ENCODE measurements around the gene ZNF382. TPM values are rescaled to one million over a fixed set of nuclear protein-coding genes. Genes with fewer than 3 reads are reported as not detected.

Gene ZNF382
- total and polyA plus RNA-seq, 2 of the 4 experiments (the other 2 are of a cell fraction), result 0.80 to 4.5 TPM

DNA sequence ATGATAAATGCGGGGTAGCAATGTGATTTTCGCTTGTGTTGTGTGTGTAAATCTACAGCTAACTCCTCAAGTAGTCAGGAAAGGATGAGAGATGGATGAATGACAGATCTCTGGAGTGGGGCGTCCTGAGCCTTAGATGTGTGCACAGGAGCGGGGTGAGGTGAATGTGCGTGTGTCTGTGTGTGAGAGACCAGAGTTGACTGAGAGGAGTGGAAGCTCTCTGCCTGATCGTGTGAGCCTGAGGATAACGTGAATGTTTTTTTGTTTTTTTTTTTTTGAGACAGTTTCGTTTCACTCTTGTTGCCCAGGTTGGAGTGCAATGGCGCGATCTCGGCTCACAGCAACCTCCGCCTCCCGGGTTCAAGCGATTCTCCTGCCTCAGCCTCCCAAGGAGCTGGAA is 60.7 kb downstream of the ZNF382 start:
- POLR2A ChIA-PET (ENCODE audit: unreplicated experiment), result no interaction called here
- intact Hi-C loops (cut with micrococcal nuclease), result loop anchor here (2.0 to 5.0 kb wide), 2 partner anchors 91 to 474 kb away; no protein-coding TSS in a partner anchor
- no TSS peak for BruUV-seq (replicated peaks)
- TF ChIP-seq RAD21 (IDR thresholded peaks at IDR 0.05; ENCODE audit: low read length) (no peak), CEBPB (IDR thresholded peaks at IDR 0.05; ENCODE audit: low read depth, low read length) (no peak), NFE2L2 (IDR thresholded peaks at IDR 0.05; ENCODE audit: low read depth, low read length) (no peak), BHLHE40 (IDR thresholded peaks at IDR 0.05; ENCODE audit: low read depth, low read length) (no peak)
- TF ChIP-seq, protein P1, sequence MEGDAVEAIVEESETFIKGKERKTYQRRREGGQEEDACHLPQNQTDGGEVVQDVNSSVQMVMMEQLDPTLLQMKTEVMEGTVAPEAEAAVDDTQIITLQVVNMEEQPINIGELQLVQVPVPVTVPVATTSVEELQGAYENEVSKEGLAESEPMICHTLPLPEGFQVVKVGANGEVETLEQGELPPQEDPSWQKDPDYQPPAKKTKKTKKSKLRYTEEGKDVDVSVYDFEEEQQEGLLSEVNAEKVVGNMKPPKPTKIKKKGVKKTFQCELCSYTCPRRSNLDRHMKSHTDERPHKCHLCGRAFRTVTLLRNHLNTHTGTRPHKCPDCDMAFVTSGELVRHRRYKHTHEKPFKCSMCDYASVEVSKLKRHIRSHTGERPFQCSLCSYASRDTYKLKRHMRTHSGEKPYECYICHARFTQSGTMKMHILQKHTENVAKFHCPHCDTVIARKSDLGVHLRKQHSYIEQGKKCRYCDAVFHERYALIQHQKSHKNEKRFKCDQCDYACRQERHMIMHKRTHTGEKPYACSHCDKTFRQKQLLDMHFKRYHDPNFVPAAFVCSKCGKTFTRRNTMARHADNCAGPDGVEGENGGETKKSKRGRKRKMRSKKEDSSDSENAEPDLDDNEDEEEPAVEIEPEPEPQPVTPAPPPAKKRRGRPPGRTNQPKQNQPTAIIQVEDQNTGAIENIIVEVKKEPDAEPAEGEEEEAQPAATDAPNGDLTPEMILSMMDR (conservative IDR thresholded peaks at IDR 0.05; ENCODE audit: low read depth, low read length), result no peak
- peak overlapping the region; percentile 67 for H3K4me3 ChIP-seq (ENCODE audit: insufficient read depth, low read depth, low read length)
- H3K23ac ChIP-seq (ENCODE audit: low read depth, low read length), result no peak overlapping the region
- H2BK20ac ChIP-seq (ENCODE audit: low read depth, low read length), result no peak overlapping the region
- no peaks in the 10 kb centered on the region for H3K9me1 ChIP-seq (ENCODE audit: insufficient read depth, low read length)
- H3K9ac ChIP-seq (ENCODE audit: low read depth, low read length), result no peak overlapping the region
- H3K79me1 ChIP-seq (ENCODE audit: low read depth in 1 of 2, low read length in 2 of 2), result peaks cover 16 to 18% of the 10 kb centered on the region in 2 experiments
- no peak overlapping the region for H3K4ac ChIP-seq (ENCODE audit: low read depth, low read length)
- in situ Hi-C loops (cut with MboI; ENCODE audit: low sequenced_read_pairs), result no loop called here
- H3K9me3 ChIP-seq (ENCODE audit: control insufficient read depth, insufficient read depth, low read length), result peaks cover 18% of the 10 kb centered on the region
- H4K8ac ChIP-seq (ENCODE audit: low read depth in 2 of 2, low read length in 2 of 2), result no peak overlapping the region; a peak in 2 of 4 replicates
- H3K4me1 ChIP-seq (ENCODE audit: control insufficient read depth, insufficient read depth, low read length), result peaks cover 2% of the 10 kb centered on the region; the same call in 1 of the 2 replicates
- dilution Hi-C loops (cut with HindIII; ENCODE audit: low sequenced_read_pairs, unreplicated experiment), result no loop called here
- H3K36me3 ChIP-seq (ENCODE audit: control insufficient read depth, insufficient read depth, low read length), result peaks cover 16% of the 10 kb centered on the region
- H2BK15ac ChIP-seq (ENCODE audit: low read depth, low read length), result no peak overlapping the region
- H2AK9ac ChIP-seq (replicated peaks; ENCODE audit: low read depth, low read length, poor library complexity), result no peak overlapping the region
- H3K27me3 ChIP-seq (ENCODE audit: control insufficient read depth, insufficient read depth, low read length), result no peaks in the 10 kb centered on the region
- H2BK5ac ChIP-seq (ENCODE audit: low read depth, low read length, poor library complexity, severe bottlenecking), result no peak overlapping the region
- H3K27ac ChIP-seq (ENCODE audit: insufficient read depth, low read length), result no peak overlapping the region
- no peak overlapping the region for H3K18ac ChIP-seq (ENCODE audit: low read depth, low read length)
- CTCF ChIA-PET, result no interaction called here
- H2AK5ac ChIP-seq (ENCODE audit: low read depth, low read length), result no peak overlapping the region
- no peak overlapping the region for H2BK120ac ChIP-seq (ENCODE audit: low read depth, low read length)
- no peak overlapping the region for H4K91ac ChIP-seq (ENCODE audit: insufficient read depth, low read depth, low read length)
- no peak overlapping the region for H3K56ac ChIP-seq (ENCODE audit: extremely low read depth, insufficient read depth, low read length)
- 80% methylated on average over 2 of the region's 14 CpGs; no CpG with 5 or more reads in 1 of the 2 experiments for WGBS, 2 experiments (ENCODE audit: extremely low coverage in 2 of 2, insufficient read length in 1 of 2)
- H3K14ac ChIP-seq (replicated peaks; ENCODE audit: low read depth, low read length), result no peak overlapping the region
- DNase-seq (no peak), ATAC-seq (ENCODE audit: low read depth) (no peak)
- H4K5ac ChIP-seq (ENCODE audit: low read depth, low read length), result no peak overlapping the region
- peak overlapping the region; percentile 88 for H3K4me2 ChIP-seq (ENCODE audit: low read depth, low read length)
- no peak overlapping the region for H2AFZ ChIP-seq (replicated peaks; ENCODE audit: low read length, poor library complexity)
- no peaks in the 10 kb centered on the region for H4K20me1 ChIP-seq (ENCODE audit: insufficient read depth, low read length)

All from IMR-90 (cell line).